Measurements from ENCODE around the gene KRTAP15-1. TPM values are rescaled to one million over a fixed set of nuclear protein-coding genes. Genes with fewer than 3 reads are reported as not detected.

The KRTAP15-1 gene
- total RNA-seq, 1 experiment from 2014 or later: not detected

- no peak overlapping the region for H3K4me2 ChIP-seq (ENCODE audit: insufficient read depth, insufficient read length, low read length)
- no peaks in the 10 kb centered on the region for H3K27me3 ChIP-seq (ENCODE audit: insufficient read depth, low read length)
- H3K23me2 ChIP-seq (ENCODE audit: insufficient read length, low read depth, low read length, poor library complexity, severe bottlenecking): no peaks in the 10 kb centered on the region
- no peak overlapping the region for H4K91ac ChIP-seq (ENCODE audit: insufficient read length, low read depth, low read length)
- H4K8ac ChIP-seq (replicated peaks; ENCODE audit: insufficient read length, low read depth, low read length): no peak overlapping the region
- Mint-ChIP-seq H3K27ac (no peak overlapping the region), H3K9me3 (no peaks in the 10 kb centered on the region), H3K36me3 (ENCODE audit: insufficient read depth in 1 of 3, low read depth in 3 of 3) (peaks cover 0 to 4% (median 0%) of the 10 kb centered on the region in 3 experiments; a peak in 1 of 7 replicates), H3K4me1 (peaks cover 17 to 26% of the 10 kb centered on the region in 2 experiments), H3K27me3 (ENCODE audit: low read depth) (no peaks in the 10 kb centered on the region), H3K4me3 (no peak overlapping the region)
- H4K5ac ChIP-seq (ENCODE audit: insufficient read length, low read depth, low read length): no peak overlapping the region
- no peaks in the 10 kb centered on the region for H3K79me1 ChIP-seq (ENCODE audit: insufficient read depth, low read depth, low read length, poor library complexity, severe bottlenecking)
- H3K4me1 ChIP-seq (ENCODE audit: insufficient read depth, low read length): peaks cover 3% of the 10 kb centered on the region; the same call in 1 of the 2 replicates
- H3K9ac ChIP-seq (ENCODE audit: extremely low read depth, insufficient read length, low read length): no peak overlapping the region
- no peak overlapping the region for H2BK20ac ChIP-seq (ENCODE audit: low read depth, low read length, poor library complexity, severe bottlenecking)
- WGBS (ENCODE audit: extremely low coverage, insufficient read length, low lambda C conversion rate): no CpG with 5 or more reads among the region's 4 CpGs
- no peak overlapping the region for H3K23ac ChIP-seq (ENCODE audit: insufficient read length, low read depth, low read length)
- H2BK15ac ChIP-seq (ENCODE audit: low read depth, low read length): no peak overlapping the region
- no peak for DNase-seq
- H2AFZ ChIP-seq (ENCODE audit: low read length): no peak overlapping the region
- H3K56ac ChIP-seq (ENCODE audit: insufficient read length, low read depth, low read length): no peak overlapping the region
- no peak overlapping the region for H3K4ac ChIP-seq (ENCODE audit: low read depth, low read length)
- no peak overlapping the region for H2BK12ac ChIP-seq (ENCODE audit: insufficient read length, low read depth, low read length)
- no peak for TF ChIP-seq CTCF (conservative IDR thresholded peaks at IDR 0.05)
- H3K79me2 ChIP-seq (ENCODE audit: insufficient read depth, low read length): no peaks in the 10 kb centered on the region
- H3T11ph ChIP-seq (ENCODE audit: low read length): no peak overlapping the region
- no peak overlapping the region for H3K18ac ChIP-seq (ENCODE audit: insufficient read length, low read depth, low read length)
- no peaks in the 10 kb centered on the region for H3K9me3 ChIP-seq (ENCODE audit: control insufficient read depth, low read depth, low read length)
- H3K14ac ChIP-seq (ENCODE audit: insufficient read depth, low read length): no peak overlapping the region
- H2AK5ac ChIP-seq (ENCODE audit: insufficient read length, low read length): no peak overlapping the region
- no peaks in the 10 kb centered on the region for H4K20me1 ChIP-seq (ENCODE audit: control insufficient read depth, insufficient read depth, insufficient read length)
- H2BK120ac ChIP-seq (ENCODE audit: low read depth, low read length, poor library complexity, severe bottlenecking): no peak overlapping the region
- no peak overlapping the region for H3K27ac ChIP-seq (ENCODE audit: insufficient read length, low read depth, low read length)
- no peak overlapping the region for H2BK5ac ChIP-seq (ENCODE audit: insufficient read length, low read length)
Observed at GRCh38 chr21:30447056-30447455, 7.0 kb downstream of the KRTAP15-1 start.

Measured in H9 (cell line).